Measurements from ENCODE around the gene RNASEH2A. TPM values are rescaled to one million over a fixed set of nuclear protein-coding genes. Genes with fewer than 3 reads are reported as not detected.

The RNASEH2A gene
- total and polyA plus RNA-seq, 2 of the 13 experiments (the other 11 are each of a cell fraction or from before 2014, with no cell fraction given), result 25.1 to 35.8 TPM

DNA sequence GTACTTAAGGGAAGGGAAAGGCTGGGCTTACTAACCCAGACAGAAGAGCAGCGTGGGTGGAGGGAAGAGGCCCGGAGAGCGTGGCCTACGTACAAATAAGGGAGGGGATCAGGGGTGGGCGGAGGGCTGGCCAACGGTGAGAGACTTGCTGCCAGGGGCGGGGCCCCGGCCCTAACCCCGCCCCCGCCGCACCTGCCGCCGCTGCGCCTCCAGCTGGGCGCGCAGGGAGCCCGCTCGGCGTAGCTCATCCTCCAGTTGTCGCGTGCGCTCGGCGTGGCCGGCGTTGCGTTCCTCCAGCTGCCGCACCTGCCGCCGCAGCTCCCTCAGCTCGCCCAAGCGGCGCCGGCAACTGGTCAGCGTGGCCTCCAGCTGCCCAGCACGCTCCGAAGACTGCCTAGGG, 36.7 kb upstream of the RNASEH2A start:
- no TSS peak for BruUV-seq (replicated peaks)
- no peak overlapping the region for H3K9ac ChIP-seq (ENCODE audit: insufficient read depth, low read depth, low read length)
- no peaks in the 10 kb centered on the region for H3K79me2 ChIP-seq (ENCODE audit: insufficient read depth, low read length)
- H3K4me3 ChIP-seq (replicated peaks in 1 of 3; ENCODE audit: insufficient read depth in 1 of 3, low read depth in 2 of 3, low read length in 3 of 3), result no peak overlapping the region
- intact Hi-C loops (cut with micrococcal nuclease; ENCODE audit: unreplicated experiment) (no loop called here), in situ Hi-C loops (cut with HindIII; ENCODE audit: extremely low pct_ligation_motif_present, low pct_unique_long_range_greater_than_20kb) (loop anchor here (5.0 kb wide), 2 partner anchors 33 to 68 kb away; partner anchors contain the start of genes MAST1, PRDX2 and THSD8)
- no peaks in the 10 kb centered on the region for H4K20me1 ChIP-seq (ENCODE audit: insufficient read depth, low read length)
- no peak overlapping the region for H2AFZ ChIP-seq (ENCODE audit: low read length)
- ChIA-PET POLR2A (no interaction called here), CTCF (ENCODE audit: low intra/inter-chr PET ratio, low total read pairs) (no interaction called here)
- H3K4me2 ChIP-seq (ENCODE audit: low read depth, low read length), result no peak overlapping the region
- TF ChIP-seq JARID2 (CRISPR knock-in tag; IDR thresholded peaks at IDR 0.05; ENCODE audit: insufficient replicate concordance) (no peak), KAT8 (CRISPR knock-in tag; IDR thresholded peaks at IDR 0.05) (no peak), GABPA (IDR thresholded peaks at IDR 0.05; ENCODE audit: low read depth, low read length) (no peak), GABPA (CRISPR knock-in tag; IDR thresholded peaks at IDR 0.05; ENCODE audit: low read depth) (no peak), ZNF337 (CRISPR knock-in tag; IDR thresholded peaks at IDR 0.05; ENCODE audit: borderline replicate concordance, low read depth) (no peak), ZNF672 (CRISPR knock-in tag; IDR thresholded peaks at IDR 0.05) (no peak), ZNF629 (CRISPR knock-in tag; conservative IDR thresholded peaks at IDR 0.05) (no peak), TCF12 (IDR thresholded peaks at IDR 0.05) (no peak), TCF12 (CRISPR knock-in tag; IDR thresholded peaks at IDR 0.05) (no peak), TOE1 (CRISPR knock-in tag; IDR thresholded peaks at IDR 0.05) (no peak), ZNF598 (CRISPR knock-in tag; IDR thresholded peaks at IDR 0.05; ENCODE audit: borderline replicate concordance) (no peak), RBAK (CRISPR knock-in tag; IDR thresholded peaks at IDR 0.05) (no peak), ARNT2 (CRISPR knock-in tag; IDR thresholded peaks at IDR 0.05; ENCODE audit: low read depth) (no peak)
- TF ChIP-seq, protein P1, sequence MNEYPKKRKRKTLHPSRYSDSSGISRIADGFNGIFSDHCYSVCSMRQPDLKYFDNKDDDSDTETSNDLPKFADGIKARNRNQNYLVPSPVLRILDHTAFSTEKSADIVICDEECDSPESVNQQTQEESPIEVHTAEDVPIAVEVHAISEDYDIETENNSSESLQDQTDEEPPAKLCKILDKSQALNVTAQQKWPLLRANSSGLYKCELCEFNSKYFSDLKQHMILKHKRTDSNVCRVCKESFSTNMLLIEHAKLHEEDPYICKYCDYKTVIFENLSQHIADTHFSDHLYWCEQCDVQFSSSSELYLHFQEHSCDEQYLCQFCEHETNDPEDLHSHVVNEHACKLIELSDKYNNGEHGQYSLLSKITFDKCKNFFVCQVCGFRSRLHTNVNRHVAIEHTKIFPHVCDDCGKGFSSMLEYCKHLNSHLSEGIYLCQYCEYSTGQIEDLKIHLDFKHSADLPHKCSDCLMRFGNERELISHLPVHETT (CRISPR knock-in tag; conservative IDR thresholded peaks at IDR 0.05), result no peak
- TF ChIP-seq, protein P2, sequence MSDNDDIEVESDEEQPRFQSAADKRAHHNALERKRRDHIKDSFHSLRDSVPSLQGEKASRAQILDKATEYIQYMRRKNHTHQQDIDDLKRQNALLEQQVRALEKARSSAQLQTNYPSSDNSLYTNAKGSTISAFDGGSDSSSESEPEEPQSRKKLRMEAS (IDR thresholded peaks at IDR 0.05), result no peak
- no peaks in the 10 kb centered on the region for H3K27me3 ChIP-seq (ENCODE audit: control insufficient read depth in 1 of 2, insufficient read depth in 2 of 2, low read length in 2 of 2)
- 95% methylated on average over 37 of the region's 37 CpGs for WGBS (ENCODE audit: low lambda C conversion rate)
- FAIRE-seq (no peak), ATAC-seq (no peak), DNase-seq (ENCODE audit: low spot score) (no peak)
- no peaks in the 10 kb centered on the region for H3K36me3 ChIP-seq (replicated peaks in 1 of 2; ENCODE audit: control insufficient read depth in 1 of 2, insufficient read depth in 2 of 2, low read length in 2 of 2)
- H3K9me3 ChIP-seq (ENCODE audit: low read length), result no peaks in the 10 kb centered on the region
- H3K27ac ChIP-seq (ENCODE audit: extremely low read length, insufficient read depth, low read length), result no peak overlapping the region
- H3K4me1 ChIP-seq (ENCODE audit: insufficient read depth, low read length), result peaks cover 7% of the 10 kb centered on the region
